Kidney epithelial cell (primary cell): ENCODE results near the gene TSPOAP1. TPM values are rescaled to one million over a fixed set of nuclear protein-coding genes. Genes with fewer than 3 reads are reported as not detected.

Experiments
- DNase-seq: peaks from one replicate; pipeline ENCODE4 v3.0.0-alpha.2; 2010; ENCODE audit warnings: low read depth
- H3K27me3 ChIP-seq: 2 replicates; pipeline ENCODE4 v1.6.0; 2011; ENCODE audit warnings: low read length; ENCODE audit not compliant: control insufficient read depth, insufficient read depth
- H3K36me3 ChIP-seq: 2 replicates; pipeline ENCODE4 v1.5.1; 2011; ENCODE audit warnings: low read length; ENCODE audit not compliant: control insufficient read depth, insufficient read depth
- H3K4me3 ChIP-seq: 2 replicates; pipeline ENCODE4 v1.5.1; 2011; ENCODE audit warnings: low read depth, mild to moderate bottlenecking, control low read depth, low read length
- total RNA-seq: library from RNA; depleted of rRNA; stranded (reverse); fragments of >200 nt; gene quantifications from 2 replicates; pipeline ENCODE4 v1.2.3, GENCODE V29; 2015
- TF ChIP-seq, protein P1 (sequence below): IDR thresholded peaks from 2 replicates; pipeline ENCODE4 v1.5.1; 2011; ENCODE audit warnings: mild to moderate bottlenecking, moderate library complexity, low read length, control low read depth, inconsistent platforms; ENCODE audit not compliant: insufficient read depth, poor library complexity, severe bottlenecking

Gene TSPOAP1
- total RNA-seq, 1 donor from 2014 or later: 9.4 TPM

DNA sequence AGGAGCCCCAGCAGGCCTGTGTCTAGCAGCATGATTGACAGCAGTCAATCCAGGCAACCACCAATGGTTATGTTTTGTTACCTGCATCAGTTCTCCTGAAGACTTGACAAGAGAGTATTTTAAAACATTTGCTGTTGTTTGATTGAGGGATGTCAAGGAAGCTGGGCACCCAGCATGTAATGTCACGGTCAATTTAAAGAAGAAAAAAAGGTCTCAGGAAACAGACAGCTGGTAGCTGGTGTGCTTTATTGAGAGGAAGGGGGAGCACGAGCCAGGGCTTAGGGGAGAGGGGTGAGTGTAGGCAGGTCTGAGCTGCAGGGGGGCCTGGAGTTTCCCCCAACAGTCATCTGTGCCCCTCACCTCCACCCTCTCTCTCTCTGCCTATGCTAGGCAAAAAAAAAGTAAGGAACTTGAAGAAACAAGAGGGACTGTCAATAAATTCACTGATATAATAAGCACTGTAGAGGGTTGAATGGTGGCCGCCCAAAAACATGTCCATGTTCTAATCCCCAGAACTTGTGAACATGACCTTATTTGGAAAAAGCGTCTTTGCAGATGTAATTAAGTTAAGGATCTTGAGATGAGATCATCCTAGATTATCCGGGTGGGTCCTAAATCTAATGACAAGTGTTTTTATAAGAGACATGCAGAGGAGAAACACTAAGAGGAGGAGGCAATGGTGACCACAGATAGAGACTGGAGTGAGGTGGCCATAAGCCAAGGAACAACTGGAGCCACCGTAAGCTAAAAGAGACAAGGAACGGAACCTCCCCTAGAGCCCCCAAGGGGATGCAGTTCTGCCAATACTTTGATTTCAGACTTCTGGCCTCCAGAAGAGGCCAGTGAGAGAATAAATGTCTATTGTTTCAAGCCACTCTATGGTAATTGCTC lies 14.5 kb downstream of the TSPOAP1 start:
- DNase-seq: no peak

DNA sequence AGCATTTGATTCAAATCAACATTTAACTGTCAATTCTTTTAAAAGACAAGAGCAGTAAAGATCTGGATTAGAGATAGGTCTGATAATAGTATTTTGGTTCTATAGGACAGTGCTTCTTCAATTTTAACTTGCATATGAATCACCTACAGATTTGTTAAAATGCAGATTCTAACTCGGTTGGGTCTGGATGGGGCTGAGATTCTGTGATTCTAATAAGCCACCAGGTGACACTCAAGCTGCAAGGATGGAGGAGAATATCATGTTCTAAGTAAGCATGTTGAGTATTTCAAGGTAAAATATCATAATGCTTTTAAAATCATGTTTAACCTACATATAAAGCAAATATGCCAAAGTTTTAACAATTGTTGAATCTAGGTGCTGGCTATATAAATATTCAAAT lies 15.8 kb downstream of the TSPOAP1 start:
- no peak for DNase-seq
- Histone ChIP-seq H3K4me3 (no peak overlapping the region), H3K36me3 (no peaks in the 10 kb centered on the region), H3K27me3 (no peaks in the 10 kb centered on the region)
- TF ChIP-seq, protein P1, sequence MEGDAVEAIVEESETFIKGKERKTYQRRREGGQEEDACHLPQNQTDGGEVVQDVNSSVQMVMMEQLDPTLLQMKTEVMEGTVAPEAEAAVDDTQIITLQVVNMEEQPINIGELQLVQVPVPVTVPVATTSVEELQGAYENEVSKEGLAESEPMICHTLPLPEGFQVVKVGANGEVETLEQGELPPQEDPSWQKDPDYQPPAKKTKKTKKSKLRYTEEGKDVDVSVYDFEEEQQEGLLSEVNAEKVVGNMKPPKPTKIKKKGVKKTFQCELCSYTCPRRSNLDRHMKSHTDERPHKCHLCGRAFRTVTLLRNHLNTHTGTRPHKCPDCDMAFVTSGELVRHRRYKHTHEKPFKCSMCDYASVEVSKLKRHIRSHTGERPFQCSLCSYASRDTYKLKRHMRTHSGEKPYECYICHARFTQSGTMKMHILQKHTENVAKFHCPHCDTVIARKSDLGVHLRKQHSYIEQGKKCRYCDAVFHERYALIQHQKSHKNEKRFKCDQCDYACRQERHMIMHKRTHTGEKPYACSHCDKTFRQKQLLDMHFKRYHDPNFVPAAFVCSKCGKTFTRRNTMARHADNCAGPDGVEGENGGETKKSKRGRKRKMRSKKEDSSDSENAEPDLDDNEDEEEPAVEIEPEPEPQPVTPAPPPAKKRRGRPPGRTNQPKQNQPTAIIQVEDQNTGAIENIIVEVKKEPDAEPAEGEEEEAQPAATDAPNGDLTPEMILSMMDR: no peak

More for the DNA sequence above, 14.5 kb downstream of the TSPOAP1 start:
- TF ChIP-seq, protein P1: no peak
- H3K4me3 ChIP-seq: no peak overlapping the region
- H3K36me3 ChIP-seq: no peaks in the 10 kb centered on the region
- H3K27me3 ChIP-seq: no peaks in the 10 kb centered on the region

DNA sequence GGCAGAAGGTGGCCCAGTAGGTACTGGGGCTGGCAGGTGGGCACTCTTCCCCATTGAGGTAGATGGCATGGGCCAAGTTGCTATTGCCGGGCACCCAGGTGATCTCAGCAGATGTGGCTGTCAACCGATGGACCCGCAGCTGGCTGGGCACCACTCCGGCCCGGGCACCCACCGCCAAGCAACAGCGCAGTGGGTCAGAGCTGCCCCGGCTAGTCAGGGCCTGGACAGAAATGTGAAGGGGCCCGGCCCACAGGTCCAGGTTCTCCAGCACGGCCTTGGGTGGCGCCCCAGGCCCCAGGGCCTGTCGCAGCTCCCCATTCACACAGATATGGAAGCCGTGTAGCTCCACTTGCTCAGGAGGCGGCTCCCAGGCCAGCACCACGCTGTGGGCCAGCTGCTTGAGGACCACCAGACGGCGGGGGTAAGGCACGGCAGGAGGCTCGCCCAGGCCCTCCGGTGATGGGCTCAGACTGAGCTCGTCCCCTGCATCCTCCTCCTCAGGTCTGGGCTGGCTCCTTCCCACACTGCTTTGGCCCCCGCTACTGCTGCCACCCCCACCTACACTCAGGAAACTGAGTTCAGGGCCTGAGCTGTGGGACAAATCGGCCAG lies 16.5 kb downstream of the TSPOAP1 start:
- no peaks in the 10 kb centered on the region for H3K27me3 ChIP-seq
- TF ChIP-seq, protein P1: no peak
- DNase-seq: no peak

DNA sequence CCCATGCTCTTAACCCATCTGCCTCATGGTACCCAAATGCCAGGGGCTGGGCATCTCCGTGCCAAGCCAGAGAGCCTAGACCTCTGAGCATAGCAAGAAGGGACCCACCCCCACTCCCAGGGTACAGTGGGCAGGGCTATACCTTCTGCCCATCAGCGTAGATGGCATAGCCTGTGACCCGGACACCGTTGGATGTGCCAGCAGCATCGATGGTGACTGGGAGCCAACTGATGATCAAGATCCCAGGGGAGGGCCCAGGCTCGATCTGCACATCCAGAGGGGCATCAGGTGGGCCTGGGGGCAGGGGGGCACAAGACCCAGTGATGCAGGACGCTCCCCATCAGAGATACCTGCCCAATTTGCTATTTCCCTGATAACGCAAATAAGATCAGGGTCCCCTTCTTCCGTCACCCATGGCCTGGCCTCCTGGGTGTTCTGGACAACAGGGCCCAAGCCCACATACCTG lies 17.1 kb downstream of the TSPOAP1 start:
- no peaks in the 10 kb centered on the region for H3K36me3 ChIP-seq
- no peaks in the 10 kb centered on the region for H3K27me3 ChIP-seq
- TF ChIP-seq, protein P1: no peak
- no peak overlapping the region for H3K4me3 ChIP-seq
- no peak for DNase-seq

More for the DNA sequence above, 16.5 kb downstream of the TSPOAP1 start:
- Histone ChIP-seq H3K4me3 (no peak overlapping the region), H3K36me3 (no peaks in the 10 kb centered on the region)

DNA sequence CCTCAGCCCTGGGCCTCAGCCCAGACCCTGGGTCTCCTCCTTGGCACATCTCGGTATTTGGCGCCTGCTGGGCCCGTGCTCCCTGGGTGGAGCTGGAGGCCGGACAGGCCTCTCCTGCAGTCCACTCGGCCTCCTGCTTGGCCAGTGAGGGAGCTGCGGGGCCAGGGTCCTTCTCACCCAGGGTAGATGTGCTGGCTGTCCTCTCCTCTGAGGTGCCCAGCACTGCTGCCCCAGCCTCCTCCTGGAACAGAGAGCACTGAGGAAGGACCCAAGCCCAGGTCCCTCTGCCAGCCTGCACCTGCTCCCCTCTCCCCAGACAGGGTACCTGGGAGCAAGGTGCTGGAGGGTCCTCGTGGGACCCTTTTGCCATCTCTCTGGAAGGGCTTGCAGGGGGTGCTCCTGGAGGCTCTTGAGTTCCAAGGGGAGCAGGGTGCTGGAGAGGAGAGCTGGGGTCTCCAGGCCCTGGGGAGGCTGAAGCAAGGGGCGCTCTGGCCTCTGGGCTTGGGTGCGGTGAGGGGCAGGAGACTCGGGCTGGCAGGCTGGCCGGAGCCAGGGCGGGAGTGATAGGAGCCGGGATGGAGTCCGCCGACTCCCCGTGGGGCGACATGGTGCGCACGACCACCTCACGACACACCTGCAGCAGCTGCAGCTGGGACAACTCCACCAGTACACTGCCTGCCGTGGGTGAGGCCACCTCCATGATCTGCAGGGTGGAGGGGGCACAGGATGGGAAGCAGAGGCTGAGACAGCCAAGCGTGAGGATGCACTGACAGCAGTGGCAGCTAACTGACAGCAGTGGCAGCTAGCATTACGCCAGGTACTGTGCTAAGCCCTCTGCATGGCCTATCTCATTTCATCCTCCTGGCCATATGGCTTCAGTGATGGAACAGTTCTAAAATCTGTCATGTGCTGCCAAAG lies 17.8 kb downstream of the TSPOAP1 start:
- H3K27me3 ChIP-seq: no peaks in the 10 kb centered on the region
- DNase-seq: no peak

More for the DNA sequence above, 17.8 kb downstream of the TSPOAP1 start:
- H3K36me3 ChIP-seq: no peaks in the 10 kb centered on the region
- TF ChIP-seq, protein P1: no peak
- no peak overlapping the region for H3K4me3 ChIP-seq
